ENCODE results near the gene NFIX. TPM values are rescaled to one million over a fixed set of nuclear protein-coding genes. Genes with fewer than 3 reads are reported as not detected.

Gene NFIX
- total and polyA plus RNA-seq, 2 donors (not counting 1 experiment from before 2014, with no cell fraction given) = 0.69 to 5.6 TPM

DNA sequence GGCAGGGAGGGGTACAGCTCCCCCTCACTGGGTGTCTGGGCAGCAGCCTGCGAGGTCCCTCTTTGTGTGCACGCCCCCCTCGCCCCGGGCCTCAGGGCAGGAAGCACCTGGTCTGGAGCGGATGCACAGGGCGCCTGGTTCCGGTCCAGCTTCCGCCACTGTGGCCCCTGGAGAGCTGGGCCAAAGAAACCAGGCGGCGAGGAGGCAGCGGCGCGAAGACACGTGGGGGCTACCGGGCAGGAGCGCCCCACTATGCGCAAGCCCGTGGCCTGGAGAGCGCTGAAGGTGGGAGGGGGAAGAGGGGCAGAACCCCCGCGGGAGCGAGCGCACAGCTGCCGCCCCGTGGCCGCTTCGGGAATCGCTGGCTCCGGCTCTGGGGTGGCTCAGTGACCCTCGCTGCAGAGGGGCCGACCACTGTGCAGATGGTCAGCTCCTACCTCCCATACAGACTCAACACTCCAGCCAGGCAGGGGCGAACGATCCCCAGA lies 109.1 kb downstream of the NFIX start:
- peak; percentile 60 for ATAC-seq (ENCODE audit: low read depth)
- H3K9ac ChIP-seq (ENCODE audit: low read length) = peak overlapping the region; percentile 81

More for the DNA sequence above, 109.1 kb downstream of the NFIX start:
- CTCF ChIA-PET = interaction anchor here (0.6 to 5.6 kb wide), 22 partner anchors 9 to 661 kb away, joined by 3 to 108 read pairs (median 10); partner anchors contain the start of genes IER2, NACC1 and STX10
- intact Hi-C loops (cut with micrococcal nuclease) = loop anchor here (1.0 to 5.0 kb wide), 9 partner anchors 9 to 1278 kb away; partner anchors contain the start of genes ADGRE5, RFX1 and TRMT1
- Histone ChIP-seq H3K27me3 (replicated peaks in 1 of 4; ENCODE audit: control extremely low read depth in 1 of 4, control insufficient read depth in 3 of 4, insufficient read depth in 4 of 4, low read length in 3 of 4) (no peaks in the 10 kb centered on the region), H3K9me3 (ENCODE audit: control extremely low read depth in 1 of 3, control insufficient read depth in 2 of 3, insufficient read depth in 1 of 3, low read length in 2 of 3) (peaks cover 0 to 4% (median 0%) of the 10 kb centered on the region in 3 donors), H4K20me1 (ENCODE audit: control insufficient read depth, insufficient read depth, low read length, poor library complexity, severe bottlenecking) (peaks cover 34% of the 10 kb centered on the region), H3K4me3 (ENCODE audit: control extremely low read depth in 1 of 5, extremely low read depth in 1 of 5, insufficient read depth in 1 of 5, low read depth in 2 of 5, low read length in 4 of 5) (peak overlapping the region; percentile 53 to 98 (median 96)), H3K36me3 (replicated peaks in 1 of 2; ENCODE audit: control extremely low read depth in 1 of 2, control insufficient read depth in 1 of 2, extremely low read depth in 1 of 2, insufficient read depth in 2 of 2, low read length in 1 of 2) (peaks cover 3 to 35% of the 10 kb centered on the region in 2 experiments), H3K27ac (ENCODE audit: low read length in 2 of 2) (peak overlapping the region; percentile 83 to 100), H3K4me1 (ENCODE audit: control insufficient read depth in 2 of 2, insufficient read depth in 2 of 2, low read length in 2 of 2) (peaks cover 39 to 69% of the 10 kb centered on the region in 2 donors), H2AFZ (ENCODE audit: insufficient read depth, low read depth, low read length, poor library complexity, severe bottlenecking) (peak overlapping the region; percentile 87), H3K4me2 (replicated peaks; ENCODE audit: low read depth, low read length, poor library complexity, severe bottlenecking) (peak overlapping the region; percentile 99), H3K79me2 (ENCODE audit: control insufficient read depth, insufficient read depth, low read length) (peaks cover 53% of the 10 kb centered on the region)
- Mint-ChIP-seq H3K27me3 (no peaks in the 10 kb centered on the region), H3K4me1 (peaks cover 62% of the 10 kb centered on the region), H3K4me3 (peak overlapping the region; percentile 97), H3K9me3 (ENCODE audit: insufficient read depth) (no peaks in the 10 kb centered on the region), H3K27ac (peak overlapping the region; percentile 100)
- DNase-seq = peak; percentile 98
- peak; percentile 97 for TF ChIP-seq CTCF (IDR thresholded peaks at IDR 0.05)
- TF ChIP-seq EZH2 (IDR thresholded peaks at IDR 0.05; ENCODE audit: borderline replicate concordance, insufficient read depth, low read depth, low read length, poor library complexity, severe bottlenecking) = no peak
- POLR2A ChIA-PET = interaction anchor here (0.5 to 3.9 kb wide), 24 partner anchors 9 to 692 kb away, joined by 3 to 107 read pairs (median 5); partner anchors contain the start of genes CALR, IER2, JUNB and NACC1
- WGBS (ENCODE audit: insufficient coverage) = under 1% methylated on average over 33 of the region's 33 CpGs
